HL-60 (cell line): Measurements from ENCODE around the gene C1orf105.

Experiments used
- DNase-seq, 2 experiments: peaks; one replicate each; pipeline ENCODE4 v3.0.0-alpha.2; 2010 to 2020; ENCODE audit warnings: low read depth in 1 of 2, low spot score in 1 of 2
- H3K27ac ChIP-seq: fragments of 250-450 bp; sonication (Bioruptor Pico); replicated peaks from 2 replicates; pipeline ENCODE4 v1.5.1; 2020; ENCODE audit warnings: mild to moderate bottlenecking, moderate library complexity
- H3K27me3 ChIP-seq: fragments of 250-450 bp; sonication (Bioruptor Pico); 2 replicates; pipeline ENCODE4 v1.5.1; 2021; ENCODE audit warnings: mild to moderate bottlenecking, moderate library complexity; ENCODE audit not compliant: insufficient read depth, poor library complexity, severe bottlenecking
- H3K4me3 ChIP-seq: replicated peaks from 2 replicates; pipeline ENCODE4 v1.5.1; 2011; ENCODE audit warnings: mild to moderate bottlenecking, control low read depth, low read length; ENCODE audit not compliant: insufficient read depth
- GABPA ChIP-seq: IDR thresholded peaks from 2 replicates; pipeline ENCODE4 v1.6.1; 2012; ENCODE audit warnings: low read depth
- POLR2AphosphoS5 ChIP-seq: IDR thresholded peaks from 2 replicates; pipeline ENCODE4 v1.6.1; 2012; ENCODE audit warnings: low read depth
- SPI1 ChIP-seq: IDR thresholded peaks from 2 replicates; pipeline ENCODE4 v1.6.1; 2012; ENCODE audit warnings: low read depth, mild to moderate bottlenecking, borderline replicate concordance
- TF ChIP-seq, protein P1 (sequence below): IDR thresholded peaks from one replicate; pipeline ENCODE4 v1.5.1; 2011; ENCODE audit warnings: low read length, control low read depth, inconsistent platforms; ENCODE audit not compliant: insufficient read depth
- TF ChIP-seq, protein P2 (sequence below): IDR thresholded peaks from 2 replicates; pipeline ENCODE4 v1.6.1; 2012; ENCODE audit warnings: low read depth; ENCODE audit not compliant: insufficient replicate concordance

The C1orf105 gene

DNA sequence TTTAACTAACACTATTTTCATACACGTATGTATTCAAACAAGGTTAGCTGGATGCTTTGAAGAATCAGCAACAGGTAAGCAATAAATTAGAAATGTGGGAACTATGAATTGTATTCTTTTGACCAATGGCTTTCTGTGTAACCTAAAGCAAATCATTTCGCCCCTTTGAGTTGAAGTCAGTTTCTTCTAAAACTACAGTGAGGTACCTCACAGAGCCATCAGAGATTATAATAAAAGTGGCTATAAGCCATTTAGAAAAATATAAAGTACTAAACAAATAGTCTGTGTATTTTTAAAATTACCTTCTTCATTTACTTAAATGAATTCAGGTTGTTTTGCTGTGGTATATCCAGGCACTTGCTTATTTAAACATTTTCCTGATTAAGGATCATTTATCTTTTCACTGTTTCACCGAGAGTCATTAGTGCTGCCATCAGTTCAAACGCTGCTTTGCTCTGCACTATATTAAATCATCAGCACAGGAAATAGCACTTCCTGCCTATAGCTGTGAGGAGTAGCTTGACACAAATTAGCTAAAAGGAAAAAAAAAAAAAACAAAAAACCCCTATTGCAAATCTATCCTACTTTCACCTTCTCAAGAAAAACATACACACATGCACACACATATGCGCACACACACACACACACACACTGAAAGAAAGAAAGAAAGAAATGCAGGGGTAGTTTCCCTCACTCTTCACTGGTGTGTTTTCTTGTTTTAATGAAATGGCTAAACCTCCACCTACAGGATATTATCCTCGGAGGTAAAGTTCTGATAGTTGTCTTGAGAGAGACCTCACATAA, 39.8 kb upstream of the C1orf105 start:
- H3K27ac ChIP-seq: no peak overlapping the region
- DNase-seq: no peak
- peaks cover 6% of the 10 kb centered on the region for H3K27me3 ChIP-seq
- TF ChIP-seq GABPA (no peak), SPI1 (no peak), POLR2AphosphoS5 (no peak)
- TF ChIP-seq, protein P1, sequence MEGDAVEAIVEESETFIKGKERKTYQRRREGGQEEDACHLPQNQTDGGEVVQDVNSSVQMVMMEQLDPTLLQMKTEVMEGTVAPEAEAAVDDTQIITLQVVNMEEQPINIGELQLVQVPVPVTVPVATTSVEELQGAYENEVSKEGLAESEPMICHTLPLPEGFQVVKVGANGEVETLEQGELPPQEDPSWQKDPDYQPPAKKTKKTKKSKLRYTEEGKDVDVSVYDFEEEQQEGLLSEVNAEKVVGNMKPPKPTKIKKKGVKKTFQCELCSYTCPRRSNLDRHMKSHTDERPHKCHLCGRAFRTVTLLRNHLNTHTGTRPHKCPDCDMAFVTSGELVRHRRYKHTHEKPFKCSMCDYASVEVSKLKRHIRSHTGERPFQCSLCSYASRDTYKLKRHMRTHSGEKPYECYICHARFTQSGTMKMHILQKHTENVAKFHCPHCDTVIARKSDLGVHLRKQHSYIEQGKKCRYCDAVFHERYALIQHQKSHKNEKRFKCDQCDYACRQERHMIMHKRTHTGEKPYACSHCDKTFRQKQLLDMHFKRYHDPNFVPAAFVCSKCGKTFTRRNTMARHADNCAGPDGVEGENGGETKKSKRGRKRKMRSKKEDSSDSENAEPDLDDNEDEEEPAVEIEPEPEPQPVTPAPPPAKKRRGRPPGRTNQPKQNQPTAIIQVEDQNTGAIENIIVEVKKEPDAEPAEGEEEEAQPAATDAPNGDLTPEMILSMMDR: no peak
- TF ChIP-seq, protein P2, sequence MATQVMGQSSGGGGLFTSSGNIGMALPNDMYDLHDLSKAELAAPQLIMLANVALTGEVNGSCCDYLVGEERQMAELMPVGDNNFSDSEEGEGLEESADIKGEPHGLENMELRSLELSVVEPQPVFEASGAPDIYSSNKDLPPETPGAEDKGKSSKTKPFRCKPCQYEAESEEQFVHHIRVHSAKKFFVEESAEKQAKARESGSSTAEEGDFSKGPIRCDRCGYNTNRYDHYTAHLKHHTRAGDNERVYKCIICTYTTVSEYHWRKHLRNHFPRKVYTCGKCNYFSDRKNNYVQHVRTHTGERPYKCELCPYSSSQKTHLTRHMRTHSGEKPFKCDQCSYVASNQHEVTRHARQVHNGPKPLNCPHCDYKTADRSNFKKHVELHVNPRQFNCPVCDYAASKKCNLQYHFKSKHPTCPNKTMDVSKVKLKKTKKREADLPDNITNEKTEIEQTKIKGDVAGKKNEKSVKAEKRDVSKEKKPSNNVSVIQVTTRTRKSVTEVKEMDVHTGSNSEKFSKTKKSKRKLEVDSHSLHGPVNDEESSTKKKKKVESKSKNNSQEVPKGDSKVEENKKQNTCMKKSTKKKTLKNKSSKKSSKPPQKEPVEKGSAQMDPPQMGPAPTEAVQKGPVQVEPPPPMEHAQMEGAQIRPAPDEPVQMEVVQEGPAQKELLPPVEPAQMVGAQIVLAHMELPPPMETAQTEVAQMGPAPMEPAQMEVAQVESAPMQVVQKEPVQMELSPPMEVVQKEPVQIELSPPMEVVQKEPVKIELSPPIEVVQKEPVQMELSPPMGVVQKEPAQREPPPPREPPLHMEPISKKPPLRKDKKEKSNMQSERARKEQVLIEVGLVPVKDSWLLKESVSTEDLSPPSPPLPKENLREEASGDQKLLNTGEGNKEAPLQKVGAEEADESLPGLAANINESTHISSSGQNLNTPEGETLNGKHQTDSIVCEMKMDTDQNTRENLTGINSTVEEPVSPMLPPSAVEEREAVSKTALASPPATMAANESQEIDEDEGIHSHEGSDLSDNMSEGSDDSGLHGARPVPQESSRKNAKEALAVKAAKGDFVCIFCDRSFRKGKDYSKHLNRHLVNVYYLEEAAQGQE: no peak
- no peak overlapping the region for H3K4me3 ChIP-seq

- Histone ChIP-seq H3K27me3 (peaks cover 6% of the 10 kb centered on the region), H3K4me3 (no peak overlapping the region), H3K27ac (no peak overlapping the region)
- TF ChIP-seq, protein P2: no peak
- TF ChIP-seq, protein P1: no peak
- TF ChIP-seq POLR2AphosphoS5 (no peak), SPI1 (no peak), GABPA (no peak)
- DNase-seq: no peak
These were observed 38.5 kb upstream of the C1orf105 start for GRCh38 chr1:172381946-172382345.

GRCh38 chr1:172382406-172382805, 38.1 kb upstream of the C1orf105 start:
- no peak for DNase-seq
- Histone ChIP-seq H3K27me3 (peaks cover 6% of the 10 kb centered on the region), H3K4me3 (no peak overlapping the region), H3K27ac (no peak overlapping the region)
- TF ChIP-seq SPI1 (no peak), POLR2AphosphoS5 (no peak), GABPA (no peak)
- TF ChIP-seq, protein P2: no peak
- TF ChIP-seq, protein P1: no peak
